MM.1S (cell line): ENCODE results near the gene LRRC74B.
A peak's percentile ranks its signal among the peaks of the same experiment; 100 is the strongest.

Experiments
- DNase-seq: peaks from one replicate; pipeline ENCODE4 v3.0.0-alpha.2; 2015
- H2AFZ ChIP-seq: fragments of 300-600 bp; sonication (generic); 2 replicates; pipeline ENCODE4 v1.6.0; 2016; ENCODE audit warnings: antibody characterized with exemption, low read length
- H3F3A ChIP-seq: fragments of 300-600 bp; sonication (generic); 2 replicates; pipeline ENCODE4 v1.6.1; 2016; ENCODE audit warnings: mild to moderate bottlenecking, antibody characterized with exemption, low read length, moderate library complexity, mixed read lengths; ENCODE audit not compliant: insufficient read depth
- H3K27ac ChIP-seq: fragments of 300-600 bp; sonication (generic); 2 replicates; pipeline ENCODE4 v1.5.1; 2016; ENCODE audit warnings: mild to moderate bottlenecking, low read length
- H3K27me3 ChIP-seq: fragments of 300-600 bp; sonication (generic); replicated peaks from 2 replicates; pipeline ENCODE4 v1.6.0; 2016; ENCODE audit warnings: low read length; ENCODE audit not compliant: insufficient read depth
- H3K36me3 ChIP-seq: fragments of 300-600 bp; sonication (generic); replicated peaks from 2 replicates; pipeline ENCODE4 v1.6.1; 2016; ENCODE audit warnings: mild to moderate bottlenecking, low read length, mixed read lengths; ENCODE audit not compliant: insufficient read depth
- H3K4me1 ChIP-seq: fragments of 300-600 bp; sonication (generic); 2 replicates; pipeline ENCODE4 v1.6.1; 2016; ENCODE audit warnings: low read length, mixed read lengths
- H3K4me2 ChIP-seq: fragments of 300-600 bp; sonication (generic); 2 replicates; pipeline ENCODE4 v1.6.0; 2016; ENCODE audit warnings: low read depth, low read length
- H3K4me3 ChIP-seq: fragments of 300-600 bp; sonication (generic); 2 replicates; pipeline ENCODE4 v1.5.1; 2016; ENCODE audit warnings: low read length, mixed read lengths
- H3K79me2 ChIP-seq: fragments of 300-600 bp; sonication (generic); 2 replicates; pipeline ENCODE4 v1.6.1; 2016; ENCODE audit warnings: mixed run types, low read length, mixed read lengths
- H3K9ac ChIP-seq: fragments of 300-600 bp; sonication (generic); 2 replicates; pipeline ENCODE4 v1.6.1; 2016; ENCODE audit warnings: low read length, mixed read lengths
- H3K9me2 ChIP-seq: fragments of 300-600 bp; sonication (generic); replicated peaks from 2 replicates; pipeline ENCODE4 v1.6.1; 2016; ENCODE audit warnings: mild to moderate bottlenecking, low read length, mixed read lengths; ENCODE audit not compliant: insufficient read depth
- H3K9me3 ChIP-seq: fragments of 300-600 bp; sonication (generic); replicated peaks from 2 replicates; pipeline ENCODE4 v1.6.1; 2016; ENCODE audit warnings: mild to moderate bottlenecking, low read length, mixed read lengths; ENCODE audit not compliant: insufficient read depth
- H4K20me1 ChIP-seq: fragments of 300-600 bp; sonication (generic); 2 replicates; pipeline ENCODE4 v1.6.1; 2016; ENCODE audit warnings: mild to moderate bottlenecking, low read length, moderate library complexity, mixed read lengths; ENCODE audit not compliant: insufficient read depth
- CTCF ChIP-seq: fragments of 300-600 bp; sonication (generic); IDR thresholded peaks from 2 replicates; pipeline ENCODE4 v1.5.1; 2016; ENCODE audit warnings: antibody characterized with exemption, low read length, mixed read lengths
- EZH2 ChIP-seq: fragments of 300-600 bp; sonication (generic); optimal IDR thresholded peaks from 2 replicates; pipeline ENCODE3; 2017; ENCODE audit warnings: low read depth, mild to moderate bottlenecking, antibody characterized with exemption, low read length, mixed read lengths
- EZH2phosphoT487 ChIP-seq: fragments of 300-600 bp; sonication (generic); IDR thresholded peaks from 2 replicates; pipeline ENCODE4 v1.6.1; 2018; ENCODE audit warnings: antibody characterized with exemption, low read length

The LRRC74B gene

GRCh38 chr22:21012446-21013407, 33.0 kb upstream of the LRRC74B start:
- TF ChIP-seq CTCF: no peak
- no peak for TF ChIP-seq EZH2
- TF ChIP-seq EZH2phosphoT487: no peak
- Histone ChIP-seq H3K79me2 (no peaks in the 10 kb centered on the region), H3K4me3 (no peak overlapping the region), H3K27me3 (peaks cover 51% of the 10 kb centered on the region), H4K20me1 (no peaks in the 10 kb centered on the region), H3F3A (no peaks in the 10 kb centered on the region), H3K27ac (no peak overlapping the region), H3K9me2 (no peaks in the 10 kb centered on the region), H3K9me3 (no peaks in the 10 kb centered on the region), H3K9ac (no peak overlapping the region), H3K36me3 (no peaks in the 10 kb centered on the region), H2AFZ (no peak overlapping the region), H3K4me2 (no peak overlapping the region), H3K4me1 (no peaks in the 10 kb centered on the region; the same call in 1 of the 2 replicates)
- DNase-seq: no peak

GRCh38 chr22:21013657-21014201, 32.0 kb upstream of the LRRC74B start:
- no peak for DNase-seq
- no peak overlapping the region for H3K27ac ChIP-seq
- peak overlapping the region; percentile 70; the same call in 1 of the 2 replicates for H3K4me2 ChIP-seq
- H3F3A ChIP-seq: no peaks in the 10 kb centered on the region
- H3K36me3 ChIP-seq: no peaks in the 10 kb centered on the region
- no peak overlapping the region for H2AFZ ChIP-seq
- peak overlapping the region; percentile 23; the same call in 1 of the 2 replicates for H3K4me3 ChIP-seq
- no peak overlapping the region for H3K9ac ChIP-seq
- H4K20me1 ChIP-seq: no peaks in the 10 kb centered on the region
- H3K27me3 ChIP-seq: peaks cover 50% of the 10 kb centered on the region
- no peaks in the 10 kb centered on the region for H3K79me2 ChIP-seq
- H3K9me2 ChIP-seq: no peaks in the 10 kb centered on the region
- H3K9me3 ChIP-seq: no peaks in the 10 kb centered on the region
- TF ChIP-seq CTCF: no peak
- no peak for TF ChIP-seq EZH2
- TF ChIP-seq EZH2phosphoT487: no peak
- H3K4me1 ChIP-seq: no peaks in the 10 kb centered on the region; the same call in 1 of the 2 replicates

- peak overlapping the region; percentile 23; the same call in 1 of the 2 replicates for H3K4me3 ChIP-seq
- H3F3A ChIP-seq: no peaks in the 10 kb centered on the region
- no peak overlapping the region for H3K9ac ChIP-seq
- H3K79me2 ChIP-seq: no peaks in the 10 kb centered on the region
- H3K4me2 ChIP-seq: peak overlapping the region; percentile 70
- no peaks in the 10 kb centered on the region for H4K20me1 ChIP-seq
- H3K4me1 ChIP-seq: no peaks in the 10 kb centered on the region; the same call in 1 of the 2 replicates
- H3K27ac ChIP-seq: no peak overlapping the region
- H2AFZ ChIP-seq: no peak overlapping the region
- TF ChIP-seq CTCF (no peak), EZH2phosphoT487 (no peak), EZH2 (no peak)
- no peaks in the 10 kb centered on the region for H3K9me3 ChIP-seq
- no peaks in the 10 kb centered on the region for H3K9me2 ChIP-seq
- no peaks in the 10 kb centered on the region for H3K36me3 ChIP-seq
- peaks cover 54% of the 10 kb centered on the region for H3K27me3 ChIP-seq
- peak; percentile 79 for DNase-seq
These were observed 31.5 kb upstream of the LRRC74B start for GRCh38 chr22:21014202-21014725.
